Uterus (tissue), 4 donors: ENCODE results near the gene TRANK1. TPM values are rescaled to one million over a fixed set of nuclear protein-coding genes. Genes with fewer than 3 reads are reported as not detected.
A peak's percentile ranks its signal among the peaks of the same experiment; 100 is the strongest.
"Not testable (repeated sequence)": the region's sequence is repeated elsewhere in the genome, so short reads cannot be mapped to it uniquely, and the experiment has no call there.

ENCODE experiments used
- DNase-seq, 2 donors: peaks; one replicate each; pipeline ENCODE4 v3.0.0-alpha.2; 2019 to 2020
- H3K27ac ChIP-seq, 2 donors: fragments of 200-600 bp; sonication (generic); 1 replicate in 1 of 2; 2 replicates in 1 of 2; pipeline ENCODE4 v1.5.1; 2016 to 2018
- H3K27me3 ChIP-seq, 2 donors: fragments of 200-600 bp; sonication (generic); one replicate each; pipeline ENCODE4 v1.5.1; 2018 to 2019; ENCODE audit warnings: control low read depth in 1 of 2
- H3K36me3 ChIP-seq, 2 donors: fragments of 200-600 bp; sonication (generic); one replicate each; pipeline ENCODE4 v1.5.1; 2019; ENCODE audit warnings: control low read depth in 1 of 2
- H3K4me1 ChIP-seq, 2 donors: fragments of 200-600 bp; sonication (generic); one replicate each; pipeline ENCODE4 v1.5.1; 2018 to 2019; ENCODE audit warnings: control low read depth in 1 of 2
- H3K4me3 ChIP-seq, 2 donors: fragments of 200-600 bp; sonication (generic); 1 replicate in 1 of 2; 2 replicates in 1 of 2; pipeline ENCODE4 v1.5.1; 2018 to 2019; ENCODE audit warnings: mild to moderate bottlenecking in 1 of 2
- H3K9me3 ChIP-seq, 2 donors: fragments of 200-600 bp; sonication (generic); one replicate each; pipeline ENCODE4 v1.5.1; 2019; ENCODE audit warnings: control low read depth in 1 of 2
- CTCF ChIP-seq, 4 experiments: fragments of 200-600 bp in 2 of 4; fragments of 450-650 bp in 2 of 4; sonication (generic) in 2 of 4; IDR thresholded peaks; one replicate each; pipeline ENCODE4 v1.5.1; 2016 to 2019; ENCODE audit warnings: antibody characterized with exemption in 4 of 4, mild to moderate bottlenecking in 2 of 4, moderate library complexity in 1 of 4
- POLR2A ChIP-seq, 2 donors: fragments of 450-650 bp; IDR thresholded peaks; one replicate each; pipeline ENCODE4 v1.6.1; 2016; ENCODE audit warnings: antibody characterized with exemption in 2 of 2, mild to moderate bottlenecking in 1 of 2, moderate library complexity in 1 of 2
- intact Hi-C: fragments of 100-400 bp; cut with DNase I; formaldehyde crosslinking; loops from one replicate; pipeline ENCODE4 v1.15.1; 2023; ENCODE audit warnings: low total_unique reads
- total RNA-seq, 4 donors: library from RNA; depleted of rRNA in 3 of 4; stranded (reverse); fragments of >200 nt in 3 of 4; gene quantifications; one replicate each; pipeline versions ENCODE4 v1.1.0 to v1.2.4, GENCODE V29; 2014 to 2023
- donor health status: DM: yes; HTN: yes; CAD: no.

The TRANK1 gene
- total RNA-seq, 4 donors from 2014 or later: 10.6 to 52.1 (median 21.6) TPM

DNA sequence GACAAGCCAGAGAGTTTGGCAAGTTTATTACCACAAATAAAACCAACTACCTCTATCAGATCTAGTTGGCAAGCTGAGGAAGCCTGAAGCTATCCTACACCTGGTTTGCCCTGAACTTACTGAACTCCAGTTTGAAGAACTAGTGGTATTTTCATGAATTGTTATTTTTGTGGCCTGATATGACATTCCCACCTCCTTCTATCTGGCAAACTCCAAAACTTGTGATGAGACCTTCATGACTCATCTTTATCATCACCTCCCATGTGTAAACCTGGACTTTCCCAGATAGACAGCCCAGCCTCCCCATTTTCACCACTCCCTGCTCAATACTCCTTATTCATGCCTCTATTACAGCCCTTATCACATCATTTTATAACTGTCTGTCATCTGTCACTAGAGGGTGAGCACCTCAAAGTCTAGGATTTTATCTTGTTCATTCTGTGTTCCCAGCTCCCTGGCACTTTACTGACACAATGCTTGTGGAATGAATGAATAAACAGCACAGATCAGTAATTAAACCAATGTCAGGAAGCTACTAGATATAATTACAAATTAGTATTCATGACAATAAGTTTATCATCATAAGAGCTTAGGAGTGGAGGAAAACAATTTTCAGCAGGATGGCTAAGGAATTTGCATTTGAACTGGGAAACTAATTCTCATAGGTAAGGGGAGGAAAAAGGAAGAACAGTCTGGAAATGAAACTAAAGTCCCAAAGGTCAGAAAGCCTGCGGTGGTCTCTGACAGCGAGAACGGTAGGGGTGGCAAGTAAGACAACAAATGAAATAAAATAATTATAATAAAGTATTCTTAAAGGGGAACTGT lies 13.2 kb upstream of the TRANK1 start:
- H3K27me3 ChIP-seq: no peaks in the 10 kb centered on the region
- no peak for DNase-seq
- no peaks in the 10 kb centered on the region for H3K36me3 ChIP-seq
- intact Hi-C loops: no loop called here
- H3K4me3 ChIP-seq: no peak overlapping the region
- H3K4me1 ChIP-seq: peaks cover 0 to 5% of the 10 kb centered on the region in 2 donors
- H3K27ac ChIP-seq: peak overlapping the region; percentile 50 to 57
- TF ChIP-seq POLR2A (IDR thresholded peaks at IDR 0.05) (no peak), CTCF (IDR thresholded peaks at IDR 0.05) (no peak)
- H3K9me3 ChIP-seq: no peaks in the 10 kb centered on the region

- Histone ChIP-seq H3K4me3 (no peak overlapping the region), H3K27ac (peak overlapping the region in 1 of 2 donors; percentile 50), H3K27me3 (no peaks in the 10 kb centered on the region), H3K4me1 (peaks cover 0 to 5% of the 10 kb centered on the region in 2 donors), H3K36me3 (no peaks in the 10 kb centered on the region), H3K9me3 (no peaks in the 10 kb centered on the region)
- DNase-seq: no peak
- intact Hi-C loops: no loop called here
- TF ChIP-seq CTCF (IDR thresholded peaks at IDR 0.05) (no peak), POLR2A (IDR thresholded peaks at IDR 0.05) (no peak)
Measured at GRCh38 chr3:36957063-36957462, 12.2 kb upstream of the TRANK1 start.

GRCh38 chr3:36956155-36956554 lies 11.3 kb upstream of the TRANK1 start:
- peaks cover 0 to 5% of the 10 kb centered on the region in 2 donors for H3K4me1 ChIP-seq
- H3K4me3 ChIP-seq: no peak overlapping the region
- no peaks in the 10 kb centered on the region for H3K27me3 ChIP-seq
- H3K36me3 ChIP-seq: no peaks in the 10 kb centered on the region
- intact Hi-C loops: no loop called here
- no peak for DNase-seq
- H3K27ac ChIP-seq: no peak overlapping the region
- TF ChIP-seq CTCF (IDR thresholded peaks at IDR 0.05) (no peak), POLR2A (IDR thresholded peaks at IDR 0.05) (no peak)
- no peaks in the 10 kb centered on the region for H3K9me3 ChIP-seq

DNA sequence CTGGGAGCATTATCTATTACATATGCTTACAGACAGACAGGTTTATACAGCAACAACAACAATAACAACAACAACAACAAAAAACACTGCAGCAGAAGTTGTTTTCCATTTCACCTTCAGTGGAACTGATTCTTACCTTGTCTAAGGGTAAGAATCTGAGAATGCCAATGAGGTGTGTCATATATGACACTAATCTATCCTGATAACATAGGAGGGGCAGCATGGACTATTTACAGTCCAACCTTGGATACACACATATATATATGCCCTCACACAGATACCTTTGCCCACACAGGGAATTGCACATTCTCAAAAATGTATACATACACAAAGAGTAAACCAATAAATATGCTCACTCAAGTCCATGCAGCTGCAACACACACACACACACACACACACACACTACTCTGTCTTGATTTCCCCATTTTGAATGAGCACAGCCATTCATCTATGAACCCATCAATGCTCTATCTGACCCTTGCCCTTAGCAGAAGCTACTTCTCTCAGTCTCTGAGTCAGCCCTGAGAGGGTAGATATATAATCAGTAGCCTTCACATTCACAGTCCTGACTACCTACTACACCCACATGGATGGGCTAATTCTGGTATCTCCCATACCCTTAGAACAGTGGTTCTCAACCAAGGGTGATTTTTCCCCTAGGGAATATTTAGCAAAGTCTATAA lies 9.7 kb upstream of the TRANK1 start:
- no peak for DNase-seq
- no peak overlapping the region for H3K4me3 ChIP-seq
- no peak overlapping the region for H3K27ac ChIP-seq
- peaks cover 0 to 5% of the 10 kb centered on the region in 2 donors for H3K4me1 ChIP-seq
- intact Hi-C loops: no loop called here
- H3K36me3 ChIP-seq: no peaks in the 10 kb centered on the region
- H3K27me3 ChIP-seq: no peaks in the 10 kb centered on the region
- TF ChIP-seq CTCF (IDR thresholded peaks at IDR 0.05) (no peak), POLR2A (IDR thresholded peaks at IDR 0.05) (no peak)
- no peaks in the 10 kb centered on the region for H3K9me3 ChIP-seq

DNA sequence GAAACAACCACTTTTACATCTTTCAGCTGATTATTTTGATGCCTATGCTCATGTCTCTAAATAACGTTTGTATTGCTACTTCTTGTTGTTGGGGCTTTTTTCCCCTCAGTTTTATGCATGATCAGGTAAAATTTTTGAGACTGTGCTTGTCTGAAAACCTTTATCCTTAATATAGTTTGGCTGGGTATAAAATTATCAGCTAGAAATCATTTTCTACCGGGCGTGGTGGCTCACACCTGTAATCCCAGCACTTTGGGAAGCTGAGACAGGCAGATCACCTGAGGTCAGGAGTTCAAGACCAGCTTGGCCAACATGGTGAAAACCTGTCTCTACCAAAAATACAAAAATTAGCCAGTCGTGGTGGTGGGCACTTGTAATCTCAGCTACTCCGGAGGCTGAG lies 3.0 kb upstream of the TRANK1 start:
- intact Hi-C loops, H3K27ac ChIP-seq, H3K27me3 ChIP-seq, H3K36me3 ChIP-seq, DNase-seq, H3K9me3 ChIP-seq, H3K4me3 ChIP-seq, H3K4me1 ChIP-seq: not testable (repeated sequence)
